Anterior cingulate cortex (tissue), 58 donors: ENCODE results near the gene OR6Y1.

ENCODE experiments used
- DNase-seq, 58 donors: peaks; one replicate each; lab custom pipeline; 2025; lab: John Stamatoyannopoulos, UW

The OR6Y1 gene

GRCh38 chr1:158507511-158507910 is 46.7 kb downstream of the OR6Y1 start:
- no peak for DNase-seq

- peak in 1 of 58 donors; percentile 2 for DNase-seq
These were observed 47.7 kb downstream of the OR6Y1 start for GRCh38 chr1:158506369-158506987.

DNA sequence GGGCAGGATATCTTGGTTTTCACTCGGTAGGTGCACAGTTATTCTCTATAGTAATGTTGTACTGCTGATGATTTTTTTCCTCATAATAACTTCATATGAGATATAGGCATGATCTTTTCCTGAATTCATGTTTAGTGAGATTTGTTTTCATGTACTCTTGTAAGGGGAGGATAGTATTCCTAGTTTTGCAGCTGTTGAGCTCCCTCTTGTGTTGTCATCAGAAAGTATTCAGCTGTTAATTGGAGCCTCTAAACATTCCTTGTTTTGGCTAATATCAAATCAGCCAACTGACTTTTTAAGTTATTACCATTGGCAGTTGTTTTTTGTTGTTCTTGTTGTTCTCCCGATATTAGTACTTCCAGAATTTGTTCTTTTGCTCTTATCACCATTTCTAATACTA is 57.8 kb downstream of the OR6Y1 start:
- peak in 1 of 58 donors; percentile 31 for DNase-seq

DNA sequence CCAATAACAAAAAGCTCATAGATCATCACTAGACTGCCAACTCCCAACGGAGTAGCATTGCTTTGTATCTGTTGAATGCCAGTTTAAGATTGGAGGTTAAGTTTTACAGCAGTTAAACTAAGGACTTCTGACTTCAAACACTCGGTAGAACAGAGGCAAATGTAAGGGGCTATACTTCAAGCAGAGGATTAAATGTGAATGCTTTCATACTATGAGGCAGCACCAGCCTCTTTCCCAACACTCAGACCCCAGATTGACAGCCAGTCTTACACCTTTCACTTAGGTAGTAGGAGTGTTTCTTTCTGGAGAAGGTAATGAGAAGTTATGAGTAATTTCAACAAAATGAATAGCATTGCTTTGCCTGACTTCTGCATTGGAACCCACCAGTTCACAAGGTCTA is 59.4 kb downstream of the OR6Y1 start:
- DNase-seq = no peak
